HFFc6 (cell line): ENCODE data around the gene ITSN1. TPM values are rescaled to one million over a fixed set of nuclear protein-coding genes. Genes with fewer than 3 reads are reported as not detected.
A peak's percentile ranks its signal among the peaks of the same experiment; 100 is the strongest.
"Not testable (repeated sequence)": the region's sequence is repeated elsewhere in the genome, so short reads cannot be mapped to it uniquely, and the experiment has no call there.

Source experiments
- DNase-seq: peaks from one replicate; pipeline ENCODE4 v3.0.0-alpha.2; 2018
- H3K27ac Mint-ChIP-seq: 2 replicates; pipeline ENCODE4 v1.8.0; 2020; ENCODE audit warnings: mild to moderate bottlenecking, mixed read lengths
- H3K27me3 Mint-ChIP-seq: 2 replicates; pipeline ENCODE4 v1.8.0; 2021; ENCODE audit warnings: mild to moderate bottlenecking, moderate library complexity, mixed read lengths; ENCODE audit not compliant: insufficient read depth
- H3K36me3 Mint-ChIP-seq: 2 replicates; pipeline ENCODE4 v1.8.0; 2021; ENCODE audit warnings: low read depth, mixed read lengths
- H3K4me1 Mint-ChIP-seq: 2 replicates; pipeline ENCODE4 v1.8.0; 2020; ENCODE audit warnings: low read depth, mixed read lengths
- H3K4me3 Mint-ChIP-seq: 2 replicates; pipeline ENCODE4 v1.8.0; 2020; ENCODE audit warnings: mild to moderate bottlenecking, moderate library complexity, mixed read lengths
- H3K9me3 Mint-ChIP-seq: 2 replicates; pipeline ENCODE4 v1.8.0; 2020; ENCODE audit warnings: mild to moderate bottlenecking, mixed read lengths
- total RNA-seq, 6 experiments: library from RNA; stranded (reverse); fragmentation: NEBNext Ultra II Directional; extraction: Animal tissue kit (Norgen Biotek cat#: 25700); gene quantifications; 2 replicates in 1 of 6; 3 replicates in 5 of 6; pipeline ENCODE4 v1.2.3, GENCODE V29; 2021
- TF ChIP-seq, protein P1 (sequence below): fragments of 200-600 bp; sonication (generic); IDR thresholded peaks from 2 replicates; pipeline ENCODE4 v1.5.0; 2021; ENCODE audit warnings: antibody characterized with exemption, mild to moderate bottlenecking

Gene ITSN1
- total RNA-seq, 6 experiments from 2014 or later, result 47.7 to 54.8 (median 54.0) TPM

DNA sequence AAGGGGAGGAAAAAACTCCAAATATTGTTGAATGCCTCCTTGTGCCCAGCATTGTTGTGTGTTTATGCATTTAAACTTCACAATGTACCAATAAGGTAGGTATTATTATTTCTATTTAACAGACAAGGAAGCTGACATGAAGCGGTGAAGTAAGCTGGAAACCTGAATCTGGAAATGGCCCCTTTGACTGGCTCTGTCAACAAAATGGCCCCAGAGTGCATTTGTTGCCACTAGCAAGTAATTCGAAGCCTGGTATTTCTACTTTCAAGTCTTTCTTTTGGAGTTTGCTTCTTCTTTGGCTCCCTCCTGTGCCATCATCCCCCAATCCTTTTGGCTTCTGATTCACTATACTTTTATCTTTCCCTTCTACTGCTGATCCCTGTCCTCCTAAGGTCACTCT lies 23.9 kb upstream of the ITSN1 start:
- no peaks in the 10 kb centered on the region for H3K9me3 Mint-ChIP-seq
- no peaks in the 10 kb centered on the region for H3K4me1 Mint-ChIP-seq
- no peak overlapping the region for H3K27ac Mint-ChIP-seq
- H3K4me3 Mint-ChIP-seq, result no peak overlapping the region
- DNase-seq, result no peak
- peaks cover 2% of the 10 kb centered on the region; the same call in 1 of the 2 replicates for H3K27me3 Mint-ChIP-seq
- TF ChIP-seq, protein P1, sequence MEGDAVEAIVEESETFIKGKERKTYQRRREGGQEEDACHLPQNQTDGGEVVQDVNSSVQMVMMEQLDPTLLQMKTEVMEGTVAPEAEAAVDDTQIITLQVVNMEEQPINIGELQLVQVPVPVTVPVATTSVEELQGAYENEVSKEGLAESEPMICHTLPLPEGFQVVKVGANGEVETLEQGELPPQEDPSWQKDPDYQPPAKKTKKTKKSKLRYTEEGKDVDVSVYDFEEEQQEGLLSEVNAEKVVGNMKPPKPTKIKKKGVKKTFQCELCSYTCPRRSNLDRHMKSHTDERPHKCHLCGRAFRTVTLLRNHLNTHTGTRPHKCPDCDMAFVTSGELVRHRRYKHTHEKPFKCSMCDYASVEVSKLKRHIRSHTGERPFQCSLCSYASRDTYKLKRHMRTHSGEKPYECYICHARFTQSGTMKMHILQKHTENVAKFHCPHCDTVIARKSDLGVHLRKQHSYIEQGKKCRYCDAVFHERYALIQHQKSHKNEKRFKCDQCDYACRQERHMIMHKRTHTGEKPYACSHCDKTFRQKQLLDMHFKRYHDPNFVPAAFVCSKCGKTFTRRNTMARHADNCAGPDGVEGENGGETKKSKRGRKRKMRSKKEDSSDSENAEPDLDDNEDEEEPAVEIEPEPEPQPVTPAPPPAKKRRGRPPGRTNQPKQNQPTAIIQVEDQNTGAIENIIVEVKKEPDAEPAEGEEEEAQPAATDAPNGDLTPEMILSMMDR, result no peak
- H3K36me3 Mint-ChIP-seq, result peaks cover 19% of the 10 kb centered on the region

GRCh38 chr21:33619726-33620125 lies 22.6 kb upstream of the ITSN1 start:
- DNase-seq, result no peak
- Mint-ChIP-seq H3K36me3 (peaks cover 19% of the 10 kb centered on the region), H3K27me3 (peaks cover 2% of the 10 kb centered on the region; the same call in 1 of the 2 replicates), H3K4me3 (no peak overlapping the region), H3K4me1 (no peaks in the 10 kb centered on the region), H3K9me3 (no peaks in the 10 kb centered on the region), H3K27ac (no peak overlapping the region)
- TF ChIP-seq, protein P1, result no peak

GRCh38 chr21:33622253-33622652 lies 20.0 kb upstream of the ITSN1 start:
- Mint-ChIP-seq H3K9me3 (no peaks in the 10 kb centered on the region), H3K27me3 (no peaks in the 10 kb centered on the region), H3K4me3 (no peak overlapping the region), H3K36me3 (peaks cover 18% of the 10 kb centered on the region), H3K4me1 (no peaks in the 10 kb centered on the region), H3K27ac (no peak overlapping the region)
- DNase-seq, result no peak
- TF ChIP-seq, protein P1, result no peak

DNA sequence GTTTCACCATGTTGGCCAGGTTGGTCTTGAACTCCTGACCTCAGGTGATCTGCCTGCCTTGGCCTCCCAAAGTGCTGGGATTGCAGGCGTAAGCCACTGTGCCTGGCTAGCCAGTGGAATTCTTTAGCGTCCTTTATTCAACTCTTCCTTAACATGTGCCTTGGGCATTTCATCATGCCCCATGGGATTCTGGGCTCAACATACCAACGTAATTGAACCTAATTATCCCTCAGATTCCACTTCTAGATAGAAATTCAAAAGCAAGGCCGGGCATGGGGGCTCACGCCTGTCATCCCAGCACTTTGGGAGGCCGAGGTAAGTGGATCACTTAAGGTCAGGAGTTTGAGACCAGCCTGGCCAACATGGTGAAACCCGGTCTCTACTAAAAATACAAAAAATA lies 16.1 kb upstream of the ITSN1 start:
- H3K36me3 Mint-ChIP-seq, result peaks cover 13% of the 10 kb centered on the region
- DNase-seq, H3K4me1 Mint-ChIP-seq, H3K27me3 Mint-ChIP-seq, H3K27ac Mint-ChIP-seq, H3K4me3 Mint-ChIP-seq, H3K9me3 Mint-ChIP-seq: not testable (repeated sequence)

GRCh38 chr21:33634254-33634653 lies 8.0 kb upstream of the ITSN1 start:
- TF ChIP-seq, protein P1, result no peak
- Mint-ChIP-seq H3K27ac (no peak overlapping the region), H3K9me3 (no peaks in the 10 kb centered on the region), H3K4me3 (no peak overlapping the region), H3K4me1 (no peaks in the 10 kb centered on the region), H3K36me3 (peaks cover 25% of the 10 kb centered on the region), H3K27me3 (no peaks in the 10 kb centered on the region)
- no peak for DNase-seq

DNA sequence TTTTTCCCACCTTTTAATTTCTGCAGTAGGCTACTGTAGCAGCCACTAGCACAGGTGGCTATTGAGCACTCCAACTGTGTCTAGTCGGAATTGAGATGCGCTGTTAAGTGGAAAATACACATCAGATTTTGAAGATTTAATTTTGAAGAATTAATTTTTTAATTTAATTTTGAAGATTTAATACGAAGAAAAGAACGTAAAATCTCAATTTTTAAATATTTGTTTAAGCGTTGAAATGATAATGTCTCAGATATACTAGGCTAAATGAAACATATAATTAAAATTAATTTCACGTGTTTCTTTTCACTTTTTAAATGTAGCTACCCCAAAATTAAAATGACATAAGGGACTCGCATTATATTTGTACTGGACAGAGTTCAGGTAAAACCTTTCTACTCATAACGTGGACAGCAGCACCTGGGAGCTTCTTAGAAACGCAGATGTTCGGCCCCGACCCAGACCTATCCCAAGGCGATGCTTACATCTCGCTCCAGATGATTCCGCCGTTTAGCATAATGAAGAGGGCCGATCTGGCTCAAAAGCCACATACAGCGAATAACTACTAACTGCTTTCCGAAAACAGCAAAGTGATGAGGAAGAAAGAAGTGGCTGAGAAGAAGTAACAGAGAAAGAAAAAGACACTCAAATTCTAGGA lies 1.5 kb upstream of the ITSN1 start:
- peaks cover 12% of the 10 kb centered on the region; the same call in 1 of the 2 replicates for H3K36me3 Mint-ChIP-seq
- H3K4me3 Mint-ChIP-seq, result peak overlapping the region; percentile 91
- H3K9me3 Mint-ChIP-seq, result no peaks in the 10 kb centered on the region
- TF ChIP-seq, protein P1, result no peak
- H3K27ac Mint-ChIP-seq, result peak overlapping the region; percentile 95
- H3K4me1 Mint-ChIP-seq, result peaks cover 20% of the 10 kb centered on the region
- H3K27me3 Mint-ChIP-seq, result no peaks in the 10 kb centered on the region; the same call in 1 of the 2 replicates
- DNase-seq, result no peak
